Skeletal muscle cell (primary cell): Measurements from ENCODE around the gene TOR1B.

Experiments used
- DNase-seq: peaks from one replicate; pipeline ENCODE4 v3.0.0-alpha.2; 2010; ENCODE audit warnings: low read depth
- H3K4me3 ChIP-seq: 2 replicates; pipeline ENCODE4 v1.5.1; 2011; ENCODE audit warnings: low read depth, mild to moderate bottlenecking, control low read depth, low read length, moderate library complexity

TOR1B gene

DNA sequence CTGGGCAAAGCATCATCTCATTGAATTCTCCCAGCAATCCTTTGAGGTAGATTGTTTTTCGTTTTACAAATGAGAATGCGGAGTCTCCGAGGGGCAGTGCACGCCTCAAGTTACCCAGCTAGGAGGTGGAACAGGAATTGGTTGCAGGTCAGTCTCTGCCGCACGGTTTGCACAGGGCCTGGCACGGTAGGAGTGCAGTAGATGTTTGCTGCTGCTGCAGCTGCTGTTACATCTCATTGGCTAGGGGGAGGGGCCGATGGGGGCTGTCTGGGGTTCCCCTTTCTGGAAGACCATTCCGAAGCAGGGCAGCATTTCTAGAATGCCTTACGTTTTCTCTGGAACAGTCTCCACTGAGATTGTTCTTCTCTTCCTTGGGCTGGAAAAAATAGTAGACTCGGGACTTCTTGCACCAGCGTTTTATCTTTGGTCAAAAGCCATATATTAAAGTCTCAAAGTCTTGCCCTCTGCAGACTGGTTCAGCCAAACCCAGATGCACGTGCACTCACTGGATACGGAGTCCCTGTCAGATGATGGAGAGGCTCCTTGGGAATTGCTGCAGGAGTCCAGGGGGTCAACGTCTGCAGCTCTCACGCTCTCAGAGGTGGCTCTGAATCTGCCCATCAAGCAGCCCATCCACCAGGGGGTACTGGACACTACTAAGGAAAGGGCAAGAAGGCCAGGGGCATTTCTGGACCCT lies 33.5 kb downstream of the TOR1B start:
- DNase-seq = no peak
- H3K4me3 ChIP-seq = peak overlapping the region; percentile 86

DNA sequence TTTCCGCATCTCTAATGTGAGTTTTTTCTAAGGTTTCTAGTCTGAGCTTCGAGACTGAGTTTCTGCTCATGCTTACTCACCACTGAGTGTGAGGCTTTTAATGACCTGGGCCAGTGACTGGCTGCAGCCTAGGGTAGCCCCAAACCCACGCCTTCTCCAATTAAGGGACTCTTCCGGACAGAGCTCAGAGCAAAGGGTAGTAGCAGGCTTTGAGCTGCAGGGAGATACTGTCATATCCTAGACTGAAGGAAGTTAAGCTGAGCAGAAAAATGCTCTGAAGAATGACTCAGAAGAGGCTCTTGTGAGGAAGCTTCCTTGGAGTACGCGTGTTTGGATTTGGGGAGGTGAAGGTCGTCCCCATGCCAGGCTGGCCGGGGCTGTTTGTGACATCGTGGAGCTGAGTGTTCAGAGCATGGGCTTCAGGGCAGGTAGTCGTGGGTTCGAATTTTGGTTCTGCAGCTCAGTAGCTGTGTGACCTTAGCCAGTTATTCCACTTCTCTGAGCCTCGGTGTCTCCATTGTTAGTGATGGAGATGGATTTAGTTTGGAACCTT lies 35.8 kb downstream of the TOR1B start:
- DNase-seq = peak; percentile 68
- H3K4me3 ChIP-seq = no peak overlapping the region

DNA sequence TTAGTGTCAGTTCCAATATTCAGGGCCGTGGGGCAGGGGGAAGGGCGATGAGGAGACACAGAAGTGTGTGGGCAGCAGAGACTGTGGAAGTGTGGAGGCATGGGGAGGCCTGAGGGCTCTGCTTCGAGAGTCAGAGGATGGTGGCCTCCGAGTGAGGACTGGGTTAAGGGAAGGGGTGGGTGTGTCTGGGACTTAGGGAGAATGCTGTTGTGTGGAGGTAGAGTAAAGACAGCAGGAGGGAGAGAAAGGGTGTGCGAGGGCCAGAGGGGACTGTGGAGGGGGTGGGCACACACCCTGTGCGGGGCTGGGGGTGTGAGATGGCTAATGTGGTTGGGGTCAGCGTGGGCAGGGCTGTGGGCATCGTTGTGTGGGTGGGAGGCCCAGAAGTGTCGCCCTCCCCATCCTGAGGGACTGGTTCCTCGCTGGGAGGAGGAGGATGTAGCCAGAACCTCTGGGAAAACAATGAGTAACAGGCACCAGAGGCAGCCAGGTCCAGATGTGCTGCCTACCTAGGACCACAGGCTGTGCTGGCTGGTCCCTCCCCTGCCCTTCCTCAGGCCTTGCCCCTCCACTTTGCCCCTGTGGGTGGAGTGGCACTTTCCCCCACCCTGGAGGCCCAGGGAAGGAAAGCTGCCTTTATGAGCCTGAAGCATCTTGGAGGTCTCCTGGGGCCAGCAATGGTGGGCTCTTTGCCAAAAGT lies 36.5 kb downstream of the TOR1B start:
- H3K4me3 ChIP-seq = no peak overlapping the region
- DNase-seq = no peak

DNA sequence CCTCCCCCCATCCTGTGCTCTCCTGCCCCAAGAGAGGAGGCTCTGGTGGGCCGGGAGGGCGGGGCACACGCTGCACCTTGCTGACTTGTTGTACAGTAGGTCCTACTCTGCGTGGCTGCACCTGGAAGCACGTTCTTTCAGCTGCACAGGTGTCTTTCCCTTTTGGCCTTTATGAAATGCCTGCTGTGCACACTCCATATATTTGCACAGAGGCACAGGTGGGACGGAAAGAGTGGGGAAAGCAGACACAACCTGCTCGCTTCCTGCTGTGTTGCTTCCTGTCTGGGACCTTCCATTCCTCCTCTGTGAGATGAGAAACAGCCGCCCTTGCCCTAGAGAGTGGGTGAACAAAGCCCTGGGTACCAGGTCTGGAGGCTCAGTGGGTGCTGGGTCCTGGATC lies 37.0 kb downstream of the TOR1B start:
- no peak overlapping the region for H3K4me3 ChIP-seq
- no peak for DNase-seq

DNA sequence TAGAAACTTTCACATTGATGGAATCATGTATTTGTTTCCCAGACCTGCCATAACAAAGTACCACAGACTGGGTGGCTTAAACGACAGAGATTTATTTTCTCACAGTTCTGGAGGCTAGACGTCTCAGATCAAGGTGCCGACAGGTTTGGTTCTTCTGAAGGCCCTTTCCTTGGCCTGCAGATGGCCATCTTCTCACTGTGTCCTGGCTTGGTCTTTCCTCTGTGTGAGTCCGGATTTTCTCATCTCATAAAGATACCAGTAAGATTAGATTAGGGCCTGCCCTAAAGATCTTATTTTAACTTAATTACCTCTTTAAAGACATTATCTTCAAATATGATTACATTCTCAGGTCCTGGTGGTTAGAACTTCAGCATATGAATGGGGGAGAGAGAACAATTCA lies 38.1 kb downstream of the TOR1B start:
- DNase-seq = no peak
- no peak overlapping the region for H3K4me3 ChIP-seq

DNA sequence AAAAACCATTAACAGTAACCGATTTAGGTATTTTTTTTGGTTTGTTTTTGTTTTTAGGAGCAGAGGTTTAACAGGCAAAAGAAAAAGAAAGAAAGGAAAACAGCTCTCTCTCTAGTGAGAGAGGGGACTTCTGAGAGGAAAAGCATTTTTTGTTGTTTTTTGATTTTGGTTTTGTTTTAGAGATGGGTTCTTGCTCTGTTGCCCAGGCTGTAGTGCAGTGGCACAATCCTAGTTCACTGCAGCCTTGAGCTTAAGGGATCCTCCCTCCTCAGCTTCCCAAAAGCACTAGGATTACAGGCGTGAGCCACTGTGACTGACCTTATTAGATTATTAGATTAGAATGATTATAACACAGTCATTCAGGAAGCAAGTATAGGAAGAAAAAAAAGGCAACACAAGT lies 42.4 kb downstream of the TOR1B start:
- no peak overlapping the region for H3K4me3 ChIP-seq
- DNase-seq = no peak

DNA sequence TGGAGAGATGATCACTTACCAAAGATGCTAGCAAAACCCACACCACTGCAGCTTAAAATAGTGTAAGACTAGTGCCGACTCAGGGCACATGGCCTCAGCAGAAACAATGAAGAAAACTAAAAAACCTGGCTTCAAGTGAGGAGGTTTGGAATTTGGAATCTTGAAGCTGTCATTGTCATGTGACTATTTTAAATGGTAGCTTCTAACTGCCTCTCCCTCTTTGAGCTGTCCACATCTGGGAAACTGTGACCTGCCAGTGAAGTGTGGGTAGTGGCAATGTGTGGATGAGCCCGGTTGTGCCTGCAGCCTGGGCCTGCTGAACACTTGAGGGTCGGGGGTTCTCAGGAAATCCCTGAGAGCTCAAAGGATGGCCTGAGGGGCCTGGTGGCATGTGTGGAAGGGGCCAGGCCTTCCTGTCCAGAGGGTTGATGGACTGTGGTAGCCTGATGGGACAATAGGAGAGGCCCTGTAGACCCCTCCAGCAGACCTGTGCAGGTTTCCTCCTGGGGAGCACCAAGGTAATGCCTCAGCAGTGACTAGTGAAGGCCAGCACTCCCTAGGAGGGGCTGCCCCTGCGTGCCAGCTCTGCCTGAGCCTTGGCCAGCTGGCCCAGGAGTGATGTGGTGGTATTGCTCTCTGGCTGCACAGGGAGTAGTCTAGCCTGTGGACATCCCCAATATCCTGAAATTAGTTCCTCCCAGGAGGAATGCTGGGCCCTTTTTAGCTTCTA lies 45.9 kb downstream of the TOR1B start:
- no peak overlapping the region for H3K4me3 ChIP-seq
- no peak for DNase-seq

DNA sequence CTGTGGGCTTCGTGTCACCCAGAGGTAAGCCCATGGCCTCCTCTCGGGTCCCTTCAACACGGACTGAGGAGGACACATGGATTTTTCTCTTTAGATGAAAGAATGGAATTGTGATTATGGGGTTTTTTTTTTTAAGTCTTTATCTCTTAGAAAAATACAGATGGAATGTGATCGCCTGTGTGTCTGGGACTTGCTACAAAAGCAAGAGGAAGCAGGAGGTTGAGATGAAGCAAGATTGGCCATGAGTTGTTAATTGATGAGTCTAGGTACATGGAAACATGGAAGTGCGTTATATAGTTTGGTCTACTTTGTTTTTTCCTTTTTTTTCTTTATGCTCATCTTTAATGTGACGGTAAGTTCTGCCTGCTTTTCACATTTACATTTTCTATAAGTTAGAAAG lies 46.9 kb downstream of the TOR1B start:
- no peak overlapping the region for H3K4me3 ChIP-seq
- no peak for DNase-seq

DNA sequence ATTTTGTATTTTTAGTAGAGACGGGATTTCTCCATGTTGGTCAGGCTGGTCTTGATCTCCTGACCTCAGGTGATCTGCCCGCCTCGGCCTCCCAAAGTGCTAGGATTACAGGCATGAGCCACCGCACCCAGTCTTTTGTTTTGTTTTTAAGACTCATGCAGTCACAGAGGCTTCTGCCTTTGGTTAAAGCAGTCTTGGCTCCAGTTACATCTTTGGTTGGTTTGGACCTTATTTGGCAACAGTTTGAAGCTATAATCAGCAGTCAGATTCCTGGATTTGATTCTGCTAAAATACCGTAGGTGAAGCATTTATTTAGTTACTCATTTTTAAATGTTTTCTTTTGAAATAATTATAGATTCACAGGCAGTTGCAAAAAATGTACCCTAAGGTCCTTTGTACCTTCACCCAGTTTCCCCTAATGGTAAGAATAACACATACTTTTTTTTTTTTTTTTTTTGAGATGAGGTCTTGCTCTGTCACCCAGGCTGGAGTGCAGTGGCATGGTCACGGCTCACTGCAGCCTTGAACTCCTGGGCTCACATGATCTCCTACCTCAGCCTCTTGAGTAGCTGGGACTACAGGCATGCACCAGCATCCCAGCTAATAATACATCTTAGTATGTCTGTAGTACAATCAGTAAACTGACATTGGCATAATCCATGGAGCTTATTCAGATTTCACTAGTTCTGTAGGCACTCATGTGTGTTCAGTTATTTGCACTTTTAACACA lies 48.0 kb downstream of the TOR1B start:
- DNase-seq = no peak
- no peak overlapping the region for H3K4me3 ChIP-seq

DNA sequence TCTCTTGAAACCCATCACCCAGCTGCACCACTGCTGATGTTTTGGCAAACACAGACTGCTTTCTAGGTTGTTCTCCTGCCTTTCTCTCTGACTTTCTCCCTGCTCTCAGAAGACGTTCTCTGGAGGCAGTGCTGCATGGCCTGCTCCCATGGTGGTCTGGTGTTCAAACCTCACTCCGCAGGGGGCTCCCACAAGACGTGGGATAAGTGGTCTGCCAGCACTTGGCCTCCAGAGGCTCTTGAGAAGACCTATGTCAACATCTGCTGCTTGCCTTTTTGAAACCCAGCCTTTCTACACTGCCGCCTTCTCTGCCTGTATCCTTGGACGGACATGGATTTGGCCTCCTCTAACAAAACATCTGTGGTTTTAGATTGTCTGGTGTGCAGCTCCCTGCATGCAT lies 48.8 kb downstream of the TOR1B start:
- no peak overlapping the region for H3K4me3 ChIP-seq
- DNase-seq = no peak

DNA sequence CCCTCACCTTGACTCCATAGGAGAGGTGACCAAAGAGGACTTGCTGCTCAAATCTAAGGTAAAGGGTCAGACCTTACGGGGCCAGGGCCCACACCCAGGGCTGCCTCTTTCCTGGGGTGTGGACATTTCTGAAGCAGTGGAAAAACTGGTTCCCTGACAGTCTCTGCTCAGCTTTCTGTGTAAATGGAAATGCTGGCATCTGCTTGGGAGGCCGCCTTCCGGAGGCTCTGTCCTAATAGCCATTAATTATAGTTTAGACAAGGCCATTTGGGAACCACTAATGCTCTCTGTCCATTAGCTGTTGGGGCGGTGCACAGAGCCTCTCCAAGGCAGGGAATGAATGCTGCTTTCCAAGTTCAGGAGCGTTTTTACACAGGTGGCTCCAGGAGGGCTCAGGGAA lies 49.6 kb downstream of the TOR1B start:
- no peak for DNase-seq
- H3K4me3 ChIP-seq = no peak overlapping the region

DNA sequence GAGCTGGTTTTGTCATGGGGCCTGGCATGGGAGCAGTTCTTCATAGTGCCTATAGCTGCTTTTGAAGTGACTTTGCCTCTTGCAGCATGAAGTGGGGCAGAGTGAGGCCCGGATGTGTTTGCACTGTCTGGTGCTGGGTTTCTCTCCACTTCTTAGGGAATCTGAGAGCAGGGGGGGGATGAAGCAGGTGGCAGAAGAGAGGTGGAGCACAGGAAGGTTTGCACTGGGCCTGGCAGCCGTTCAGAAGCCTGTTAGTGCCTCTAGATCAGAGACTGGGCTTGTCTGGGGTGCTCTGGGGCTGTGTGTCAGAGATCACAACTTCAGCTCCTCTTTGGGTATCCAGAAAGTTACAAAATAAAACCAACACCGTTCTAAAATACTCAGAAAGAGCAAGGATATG lies 50.6 kb downstream of the TOR1B start:
- H3K4me3 ChIP-seq = no peak overlapping the region
- no peak for DNase-seq

DNA sequence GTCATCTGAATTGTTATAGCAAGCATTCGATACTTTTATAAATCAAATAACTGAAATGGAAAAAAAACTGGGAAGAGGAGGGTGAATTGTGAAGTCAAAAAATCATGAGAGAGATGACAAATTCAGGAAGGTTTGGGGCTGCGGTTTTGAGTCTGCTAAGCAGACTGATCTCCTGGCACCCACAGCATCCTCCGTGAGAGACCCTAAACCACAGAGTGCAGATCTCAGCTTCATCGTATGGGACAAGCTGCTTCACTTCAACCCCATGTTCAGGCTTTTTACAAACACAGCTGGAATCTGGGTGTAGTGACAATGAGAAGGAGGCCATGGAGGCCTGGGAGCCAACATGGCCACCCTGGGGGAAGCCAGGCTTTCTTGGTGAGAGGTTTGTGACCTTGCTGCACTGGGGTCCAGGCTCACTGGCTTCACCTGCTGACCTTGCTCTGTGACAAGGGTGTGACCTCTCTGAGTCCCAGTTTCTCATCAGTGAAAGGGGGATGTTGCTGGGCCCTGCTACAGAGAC lies 51.7 kb downstream of the TOR1B start:
- no peak for DNase-seq
- no peak overlapping the region for H3K4me3 ChIP-seq

DNA sequence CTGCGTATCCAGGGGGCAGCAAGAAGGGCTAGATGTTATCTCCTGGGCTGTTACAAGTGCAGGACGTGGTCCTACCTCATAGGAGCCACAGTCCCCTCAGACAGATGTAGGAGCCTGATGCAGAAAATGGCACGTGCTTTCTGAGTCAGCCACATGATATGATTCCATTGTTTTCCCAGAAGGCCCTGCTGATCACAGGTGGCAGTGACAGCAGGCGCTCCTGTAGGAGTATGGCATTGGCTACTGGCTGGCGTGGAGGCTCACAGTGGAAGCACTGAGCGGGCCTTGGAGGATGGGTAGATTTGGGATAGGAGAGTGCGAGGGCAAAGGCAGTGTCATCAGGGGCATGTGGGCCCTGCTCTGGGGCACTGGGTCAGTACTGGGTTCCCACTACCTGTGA lies 54.2 kb downstream of the TOR1B start:
- H3K4me3 ChIP-seq = no peak overlapping the region
- DNase-seq = no peak

DNA sequence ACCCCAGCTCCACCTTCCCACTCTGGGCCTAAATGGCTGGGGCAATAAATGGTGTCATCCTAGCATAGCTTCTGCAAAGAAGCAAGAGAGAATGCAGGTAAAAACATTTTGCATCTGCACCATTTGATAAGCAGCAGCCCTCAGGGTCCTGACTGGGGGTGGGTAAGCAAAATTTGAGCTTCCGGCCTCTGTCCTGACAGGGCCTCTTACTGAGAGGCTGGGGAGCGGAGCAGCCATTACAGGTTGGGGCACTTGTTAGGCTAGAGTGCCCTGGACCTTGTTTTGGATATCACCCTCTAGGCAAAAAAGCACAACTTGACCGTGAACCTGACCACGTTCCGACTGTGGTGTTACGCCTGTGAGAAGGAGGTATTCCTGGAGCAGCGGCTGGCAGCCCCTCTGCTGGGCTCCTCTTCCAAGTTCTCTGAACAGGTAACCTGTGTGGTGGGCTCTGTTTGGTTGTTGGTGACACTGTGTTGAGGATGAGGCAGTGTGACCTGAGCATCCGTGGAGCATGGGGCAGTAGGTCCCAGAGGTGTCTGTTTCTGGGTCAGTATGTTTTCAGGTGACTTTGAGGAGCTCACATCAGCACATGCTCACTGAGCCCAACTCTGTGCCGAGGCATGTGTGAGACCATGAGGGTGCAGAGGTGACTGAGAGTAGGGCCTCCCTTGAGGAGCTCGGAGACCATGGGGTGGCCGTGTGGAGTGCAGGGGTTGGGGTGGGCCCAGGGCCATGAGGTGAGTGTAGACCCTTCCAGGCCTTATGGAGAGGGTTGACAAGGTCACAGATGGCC lies 55.4 kb downstream of the TOR1B start:
- no peak overlapping the region for H3K4me3 ChIP-seq
- DNase-seq = no peak
